A549 treated with AZD9567 at 1 μM for 4 hours (cell line): ENCODE results near the gene NUP205. TPM values are rescaled to one million over a fixed set of nuclear protein-coding genes. Genes with fewer than 3 reads are reported as not detected.

ENCODE experiments used
- total RNA-seq: library from RNA; stranded (reverse); fragments of 200-300 nt; extraction: Qiagen RNA extraction; gene quantifications from 5 replicates; pipeline ENCODE4 v1.2.3, GENCODE V29; 2022; ENCODE audit not compliant: insufficient read depth

Gene NUP205, protein sequence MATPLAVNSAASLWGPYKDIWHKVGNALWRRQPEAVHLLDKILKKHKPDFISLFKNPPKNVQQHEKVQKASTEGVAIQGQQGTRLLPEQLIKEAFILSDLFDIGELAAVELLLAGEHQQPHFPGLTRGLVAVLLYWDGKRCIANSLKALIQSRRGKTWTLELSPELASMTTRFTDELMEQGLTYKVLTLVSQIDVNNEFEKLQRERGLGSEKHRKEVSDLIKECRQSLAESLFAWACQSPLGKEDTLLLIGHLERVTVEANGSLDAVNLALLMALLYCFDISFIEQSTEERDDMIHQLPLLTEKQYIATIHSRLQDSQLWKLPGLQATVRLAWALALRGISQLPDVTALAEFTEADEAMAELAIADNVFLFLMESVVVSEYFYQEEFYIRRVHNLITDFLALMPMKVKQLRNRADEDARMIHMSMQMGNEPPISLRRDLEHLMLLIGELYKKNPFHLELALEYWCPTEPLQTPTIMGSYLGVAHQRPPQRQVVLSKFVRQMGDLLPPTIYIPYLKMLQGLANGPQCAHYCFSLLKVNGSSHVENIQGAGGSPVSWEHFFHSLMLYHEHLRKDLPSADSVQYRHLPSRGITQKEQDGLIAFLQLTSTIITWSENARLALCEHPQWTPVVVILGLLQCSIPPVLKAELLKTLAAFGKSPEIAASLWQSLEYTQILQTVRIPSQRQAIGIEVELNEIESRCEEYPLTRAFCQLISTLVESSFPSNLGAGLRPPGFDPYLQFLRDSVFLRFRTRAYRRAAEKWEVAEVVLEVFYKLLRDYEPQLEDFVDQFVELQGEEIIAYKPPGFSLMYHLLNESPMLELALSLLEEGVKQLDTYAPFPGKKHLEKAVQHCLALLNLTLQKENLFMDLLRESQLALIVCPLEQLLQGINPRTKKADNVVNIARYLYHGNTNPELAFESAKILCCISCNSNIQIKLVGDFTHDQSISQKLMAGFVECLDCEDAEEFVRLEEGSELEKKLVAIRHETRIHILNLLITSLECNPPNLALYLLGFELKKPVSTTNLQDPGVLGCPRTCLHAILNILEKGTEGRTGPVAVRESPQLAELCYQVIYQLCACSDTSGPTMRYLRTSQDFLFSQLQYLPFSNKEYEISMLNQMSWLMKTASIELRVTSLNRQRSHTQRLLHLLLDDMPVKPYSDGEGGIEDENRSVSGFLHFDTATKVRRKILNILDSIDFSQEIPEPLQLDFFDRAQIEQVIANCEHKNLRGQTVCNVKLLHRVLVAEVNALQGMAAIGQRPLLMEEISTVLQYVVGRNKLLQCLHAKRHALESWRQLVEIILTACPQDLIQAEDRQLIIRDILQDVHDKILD (N-terminal part only)
- total RNA-seq = 40.4 to 48.8 TPM (median 45.4 TPM) in 5 replicates

GRCh38 chr7:135557455-135558336, at the start of gene NUP205:
Gene NUP205 (plus strand): TSS chr7:135557917. CDS start chr7:135557945, 28 bp downstream.

DNA sequence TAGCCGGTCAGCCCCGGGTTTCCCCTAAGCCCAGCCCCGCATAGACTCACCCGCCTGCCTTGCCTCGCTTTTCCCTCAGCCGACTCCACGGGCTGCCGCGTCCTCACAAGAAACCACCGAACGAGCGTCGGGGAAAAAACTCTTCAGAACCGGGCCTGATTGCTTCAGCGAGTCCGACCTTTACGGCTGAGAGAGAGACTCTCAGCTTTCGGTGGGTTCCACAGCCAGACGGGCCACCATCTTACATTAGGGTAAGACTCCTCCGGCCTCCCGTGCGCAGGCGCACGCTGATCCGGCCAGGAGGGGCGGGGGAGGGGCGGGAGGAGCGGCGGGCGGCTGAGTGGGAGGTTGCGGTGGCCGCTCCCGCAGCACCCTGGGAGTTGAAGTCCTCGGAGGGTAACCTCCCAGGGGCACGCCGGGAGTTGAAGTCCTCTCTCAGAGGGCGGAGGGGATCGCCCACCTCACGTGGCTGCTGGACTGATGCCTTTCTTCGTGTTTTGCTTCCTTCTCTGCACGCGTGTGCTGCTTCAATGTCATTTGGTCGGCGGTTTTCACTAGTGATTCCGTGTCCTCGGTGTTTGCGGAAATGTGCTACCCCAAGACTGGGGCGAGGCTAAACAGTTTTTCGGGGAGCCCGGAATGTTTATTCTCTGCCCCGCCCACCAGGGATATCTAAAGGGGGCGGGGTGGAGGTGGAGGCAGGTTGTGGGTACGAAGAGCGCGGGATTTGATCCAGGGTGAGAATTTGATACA, 47.7 kb upstream of the NUP205 start, which contains the start of gene CNOT4:
CNOT4 (minus strand) TSS at position 264 of the 753 bp plus-strand sequence. CDS start 71,771 bp downstream, outside the sequence.

GRCh38 chr7:135662373-135663114, 104.8 kb downstream of the NUP205 start, which contains the start of gene STMP1:
Gene STMP1 (plus strand): TSS chr7:135662514.

Other genes with a start within 250 kb of the NUP205 start
- 10.5 to 15.5 TPM (median 11.3 TPM) in 5 replicates for gene CNOT4, start 47.8 kb upstream of the NUP205 start, total RNA-seq
- gene STMP1, start 104.6 kb downstream of the NUP205 start, total RNA-seq = 27.8 to 35.2 TPM (median 34.0 TPM) in 5 replicates
- not detected in 5 replicates for gene SLC13A4, start 170.3 kb downstream of the NUP205 start, total RNA-seq
- gene FAM180A, start 190.9 kb downstream of the NUP205 start, total RNA-seq = 0.07 TPM in 1 of 5 replicates, not detected in the others